M059J (cell line): ENCODE results near the gene ZNG1A. TPM values are rescaled to one million over a fixed set of nuclear protein-coding genes. Genes with fewer than 3 reads are reported as not detected.
"Not testable (repeated sequence)": the region's sequence is repeated elsewhere in the genome, so short reads cannot be mapped to it uniquely, and the experiment has no call there.

Experiments
- DNase-seq: peaks from one replicate; pipeline ENCODE4 v3.0.0-alpha.2; 2012; ENCODE audit warnings: low read depth
- total RNA-seq: library from RNA; depleted of rRNA; stranded (reverse); fragments of >200 nt; shearing (Covaris generic); gene quantifications from 2 replicates; pipeline ENCODE4 v1.2.3, GENCODE V29; 2014

Gene ZNG1A
- total RNA-seq, 1 experiment from 2014 or later: 47.2 TPM

- DNase-seq: peak; percentile 1
Measured at GRCh38 chr9:178140-178825, 573 bp downstream of the ZNG1A start.

- not testable (repeated sequence) for DNase-seq
Measured at GRCh38 chr9:169757-170156, 9.1 kb downstream of the ZNG1A start.

- not testable (repeated sequence) for DNase-seq
Measured at GRCh38 chr9:159871-160270, 19.0 kb downstream of the ZNG1A start.

GRCh38 chr9:151173-151572 is 27.7 kb downstream of the ZNG1A start:
- DNase-seq: not testable (repeated sequence)

- not testable (repeated sequence) for DNase-seq
Measured at GRCh38 chr9:139880-140279, 39.0 kb downstream of the ZNG1A start.

GRCh38 chr9:117995-118467 is 60.8 kb downstream of the ZNG1A start, which contains the start of gene FOXD4:
Gene FOXD4, minus strand, starts transcription at chr9:118417. Its CDS starts 298 bp downstream, at chr9:118119.
- DNase-seq: not testable (repeated sequence)

GRCh38 chr9:117144-117994 is 61.5 kb downstream of the ZNG1A start:
- DNase-seq: not testable (repeated sequence)

GRCh38 chr9:116239-117077 is 62.4 kb downstream of the ZNG1A start:
- not testable (repeated sequence) for DNase-seq

GRCh38 chr9:115118-115451 is 63.8 kb downstream of the ZNG1A start:
- not testable (repeated sequence) for DNase-seq

GRCh38 chr9:114267-115117 is 64.4 kb downstream of the ZNG1A start:
- DNase-seq: peak; percentile 62

GRCh38 chr9:113468-114266 is 65.2 kb downstream of the ZNG1A start:
- DNase-seq: peak; percentile 33

- not testable (repeated sequence) for DNase-seq
Measured at GRCh38 chr9:112589-113467, 66.0 kb downstream of the ZNG1A start.

- not testable (repeated sequence) for DNase-seq
Measured at GRCh38 chr9:110672-111071, 68.2 kb downstream of the ZNG1A start.

- DNase-seq: peak; percentile 20
Measured at GRCh38 chr9:109540-109939, 69.3 kb downstream of the ZNG1A start.

GRCh38 chr9:108742-109495 is 69.9 kb downstream of the ZNG1A start:
- DNase-seq: not testable (repeated sequence)

GRCh38 chr9:105991-106390 is 72.9 kb downstream of the ZNG1A start:
- not testable (repeated sequence) for DNase-seq

- not testable (repeated sequence) for DNase-seq
Measured at GRCh38 chr9:100430-100829, 78.4 kb downstream of the ZNG1A start.

GRCh38 chr9:99867-100266 is 79.0 kb downstream of the ZNG1A start:
- DNase-seq: not testable (repeated sequence)
